ENCODE measurements around the gene CNTRL.

Gene CNTRL

GRCh38 chr9:121216271-121216805 is 141.6 kb downstream of the CNTRL start:
- Histone ChIP-seq H3K9me3 (ENCODE audit: insufficient read depth, low read length) (no peaks in the 10 kb centered on the region), H3K27me3 (ENCODE audit: insufficient read depth, insufficient read length) (no peaks in the 10 kb centered on the region), H3K4me1 (ENCODE audit: insufficient read depth, insufficient read length) (no peaks in the 10 kb centered on the region), H3K36me3 (ENCODE audit: insufficient read depth, insufficient read length, low read length) (no peaks in the 10 kb centered on the region), H3K9ac (ENCODE audit: insufficient read length, low read depth) (no peak overlapping the region), H3K4me3 (ENCODE audit: insufficient read length, low read depth) (no peak overlapping the region)
- TF ChIP-seq SUZ12 (IDR thresholded peaks at IDR 0.05; ENCODE audit: extremely low read depth, insufficient read depth, insufficient read length), result no peak
- DNase-seq (ENCODE audit: low read depth, low spot score), result no peak

GRCh38 chr9:121217609-121218292 is 143.0 kb downstream of the CNTRL start:
- DNase-seq (ENCODE audit: low read depth, low spot score), result no peak
- H3K4me1 ChIP-seq (ENCODE audit: insufficient read depth, insufficient read length), result peaks cover 5% of the 10 kb centered on the region
- H3K9ac ChIP-seq (ENCODE audit: insufficient read length, low read depth), result no peak overlapping the region
- H3K27me3 ChIP-seq (ENCODE audit: insufficient read depth, insufficient read length), result no peaks in the 10 kb centered on the region
- H3K9me3 ChIP-seq (ENCODE audit: insufficient read depth, low read length), result no peaks in the 10 kb centered on the region
- H3K4me3 ChIP-seq (ENCODE audit: insufficient read length, low read depth), result no peak overlapping the region
- H3K36me3 ChIP-seq (ENCODE audit: insufficient read depth, insufficient read length, low read length), result no peaks in the 10 kb centered on the region
- no peak for TF ChIP-seq ZNF274 (IDR thresholded peaks at IDR 0.05; ENCODE audit: low read depth, low read length)
- TF ChIP-seq SUZ12 (IDR thresholded peaks at IDR 0.05; ENCODE audit: extremely low read depth, insufficient read depth, insufficient read length), result no peak
- no peak for TF ChIP-seq YY1 (IDR thresholded peaks at IDR 0.05; ENCODE audit: insufficient read depth, insufficient read length)

- no peaks in the 10 kb centered on the region for H3K36me3 ChIP-seq (ENCODE audit: insufficient read depth, insufficient read length, low read length)
- no peak overlapping the region for H3K9ac ChIP-seq (ENCODE audit: insufficient read length, low read depth)
Observed at GRCh38 chr9:121218357-121219027, 143.7 kb downstream of the CNTRL start.

GRCh38 chr9:121219530-121219929 is 144.8 kb downstream of the CNTRL start:
- no peak for DNase-seq (ENCODE audit: low read depth, low spot score)
- TF ChIP-seq ZNF274 (IDR thresholded peaks at IDR 0.05; ENCODE audit: low read depth, low read length) (no peak), YY1 (IDR thresholded peaks at IDR 0.05; ENCODE audit: insufficient read depth, insufficient read length) (no peak), SUZ12 (IDR thresholded peaks at IDR 0.05; ENCODE audit: extremely low read depth, insufficient read depth, insufficient read length) (no peak)
- Histone ChIP-seq H3K4me1 (ENCODE audit: insufficient read depth, insufficient read length) (peaks cover 8% of the 10 kb centered on the region), H3K4me3 (ENCODE audit: insufficient read length, low read depth) (no peak overlapping the region), H3K9ac (ENCODE audit: insufficient read length, low read depth) (no peak overlapping the region), H3K36me3 (ENCODE audit: insufficient read depth, insufficient read length, low read length) (no peaks in the 10 kb centered on the region), H3K9me3 (ENCODE audit: insufficient read depth, low read length) (no peaks in the 10 kb centered on the region), H3K27me3 (ENCODE audit: insufficient read depth, insufficient read length) (no peaks in the 10 kb centered on the region)

More at GRCh38 chr9:121218357-121219027, 143.7 kb downstream of the CNTRL start:
- Histone ChIP-seq H3K27me3 (ENCODE audit: insufficient read depth, insufficient read length) (no peaks in the 10 kb centered on the region), H3K4me1 (ENCODE audit: insufficient read depth, insufficient read length) (peaks cover 8% of the 10 kb centered on the region), H3K9me3 (ENCODE audit: insufficient read depth, low read length) (no peaks in the 10 kb centered on the region), H3K4me3 (ENCODE audit: insufficient read length, low read depth) (no peak overlapping the region)
- no peak for DNase-seq (ENCODE audit: low read depth, low spot score)
- TF ChIP-seq SUZ12 (IDR thresholded peaks at IDR 0.05; ENCODE audit: extremely low read depth, insufficient read depth, insufficient read length) (no peak), ZNF274 (IDR thresholded peaks at IDR 0.05; ENCODE audit: low read depth, low read length) (no peak), YY1 (IDR thresholded peaks at IDR 0.05; ENCODE audit: insufficient read depth, insufficient read length) (no peak)

GRCh38 chr9:121220996-121221663 is 146.4 kb downstream of the CNTRL start:
- H3K9me3 ChIP-seq (ENCODE audit: insufficient read depth, low read length), result no peaks in the 10 kb centered on the region
- H3K27me3 ChIP-seq (ENCODE audit: insufficient read depth, insufficient read length), result no peaks in the 10 kb centered on the region
- H3K9ac ChIP-seq (ENCODE audit: insufficient read length, low read depth), result peak overlapping the region; percentile 57
- peak; percentile 93 for DNase-seq (ENCODE audit: low read depth, low spot score)
- no peak overlapping the region for H3K4me3 ChIP-seq (ENCODE audit: insufficient read length, low read depth)
- H3K36me3 ChIP-seq (ENCODE audit: insufficient read depth, insufficient read length, low read length), result no peaks in the 10 kb centered on the region
- TF ChIP-seq SUZ12 (IDR thresholded peaks at IDR 0.05; ENCODE audit: extremely low read depth, insufficient read depth, insufficient read length) (no peak), ZNF274 (IDR thresholded peaks at IDR 0.05; ENCODE audit: low read depth, low read length) (no peak), YY1 (IDR thresholded peaks at IDR 0.05; ENCODE audit: insufficient read depth, insufficient read length) (no peak)
- peaks cover 8% of the 10 kb centered on the region for H3K4me1 ChIP-seq (ENCODE audit: insufficient read depth, insufficient read length)

GRCh38 chr9:121221664-121222055 is 146.9 kb downstream of the CNTRL start:
- Histone ChIP-seq H3K9ac (ENCODE audit: insufficient read length, low read depth) (peak overlapping the region; percentile 57), H3K9me3 (ENCODE audit: insufficient read depth, low read length) (no peaks in the 10 kb centered on the region), H3K4me1 (ENCODE audit: insufficient read depth, insufficient read length) (peaks cover 8% of the 10 kb centered on the region), H3K27me3 (ENCODE audit: insufficient read depth, insufficient read length) (no peaks in the 10 kb centered on the region), H3K36me3 (ENCODE audit: insufficient read depth, insufficient read length, low read length) (no peaks in the 10 kb centered on the region), H3K4me3 (ENCODE audit: insufficient read length, low read depth) (no peak overlapping the region)
- TF ChIP-seq ZNF274 (IDR thresholded peaks at IDR 0.05; ENCODE audit: low read depth, low read length) (no peak), YY1 (IDR thresholded peaks at IDR 0.05; ENCODE audit: insufficient read depth, insufficient read length) (no peak), SUZ12 (IDR thresholded peaks at IDR 0.05; ENCODE audit: extremely low read depth, insufficient read depth, insufficient read length) (no peak)
- no peak for DNase-seq (ENCODE audit: low read depth, low spot score)
